GM18858 (cell line): Measurements from ENCODE around the gene BTBD9.

ENCODE experiments used
- ATAC-seq: cut with Tn5 transposase; IDR thresholded peaks from one replicate; pipeline ENCODE4 v1.9.1; 2021; ENCODE audit not compliant: unreplicated experiment

Gene BTBD9

DNA sequence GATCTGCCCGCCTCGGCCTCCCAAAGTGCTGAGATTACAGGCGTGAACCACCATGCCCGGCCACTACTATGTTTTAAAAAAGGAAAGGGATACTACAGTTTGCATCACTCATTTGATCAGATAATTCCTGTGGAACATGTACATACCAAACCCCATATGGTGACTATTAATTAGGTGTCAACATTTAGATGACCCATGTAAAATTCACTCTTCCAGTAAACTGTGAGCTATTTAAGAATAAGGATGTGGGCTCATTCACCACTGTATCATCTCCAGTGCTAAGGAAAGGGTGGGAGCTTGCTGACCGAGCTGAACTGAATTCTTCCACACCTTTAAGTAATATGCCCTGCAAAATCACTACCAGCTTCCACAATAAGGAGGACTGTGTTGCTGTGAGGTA lies 127.5 kb downstream of the BTBD9 start:
- no peak for ATAC-seq

DNA sequence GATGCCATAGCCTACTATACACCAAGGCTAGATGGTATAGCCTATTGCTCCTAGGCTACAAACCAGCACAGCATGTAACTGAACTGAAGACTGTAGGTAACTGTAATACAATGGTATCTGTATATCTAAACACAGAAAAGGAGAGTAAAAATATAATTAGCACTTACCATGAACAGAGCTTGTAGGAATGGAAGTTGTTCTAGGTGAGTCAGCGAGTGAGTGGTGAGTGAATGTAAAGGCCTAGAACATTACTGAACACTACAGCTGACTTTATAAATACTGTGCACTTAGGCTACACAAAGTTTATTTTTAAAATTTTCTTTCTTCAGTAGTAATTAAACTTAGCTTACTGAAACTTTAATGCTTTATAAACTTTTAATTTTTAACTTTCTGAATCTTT lies 129.5 kb downstream of the BTBD9 start:
- no peak for ATAC-seq

DNA sequence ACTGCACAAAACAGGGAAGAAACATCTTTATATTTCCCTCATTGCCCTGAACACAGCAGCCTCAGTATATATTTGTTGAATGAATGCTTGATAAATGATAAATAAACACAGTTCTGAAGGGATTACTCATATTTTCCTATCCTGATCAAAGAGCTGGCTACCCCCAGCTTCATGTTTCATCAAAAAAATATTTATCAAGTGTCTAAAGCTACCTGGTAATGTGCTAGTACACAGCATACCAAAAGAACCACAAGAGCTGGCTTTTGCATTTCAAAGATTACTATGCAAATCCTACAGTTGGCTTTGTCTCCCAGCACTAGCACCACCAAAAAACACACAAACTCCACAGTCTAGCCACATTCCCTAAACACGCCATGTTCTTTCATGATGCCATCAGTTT lies 130.0 kb downstream of the BTBD9 start:
- no peak for ATAC-seq

DNA sequence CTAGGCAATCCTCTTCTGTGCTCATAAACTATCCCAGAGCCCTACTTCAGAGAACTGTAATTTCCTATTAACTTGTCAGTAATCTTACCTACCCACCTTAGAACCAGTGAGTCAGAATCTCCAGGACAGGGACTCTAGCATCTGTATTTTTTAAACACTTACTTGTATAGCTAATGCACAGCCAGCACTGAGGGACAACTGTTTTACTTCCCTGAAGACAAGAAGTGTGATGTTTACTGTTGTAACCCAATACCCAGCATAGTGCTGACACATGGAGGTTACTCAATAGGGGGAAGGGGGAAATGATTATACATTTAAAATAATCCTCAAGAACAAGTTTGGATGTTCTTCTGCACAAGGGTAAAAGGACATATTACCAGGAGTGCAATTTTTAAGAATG lies 130.8 kb downstream of the BTBD9 start:
- no peak for ATAC-seq

DNA sequence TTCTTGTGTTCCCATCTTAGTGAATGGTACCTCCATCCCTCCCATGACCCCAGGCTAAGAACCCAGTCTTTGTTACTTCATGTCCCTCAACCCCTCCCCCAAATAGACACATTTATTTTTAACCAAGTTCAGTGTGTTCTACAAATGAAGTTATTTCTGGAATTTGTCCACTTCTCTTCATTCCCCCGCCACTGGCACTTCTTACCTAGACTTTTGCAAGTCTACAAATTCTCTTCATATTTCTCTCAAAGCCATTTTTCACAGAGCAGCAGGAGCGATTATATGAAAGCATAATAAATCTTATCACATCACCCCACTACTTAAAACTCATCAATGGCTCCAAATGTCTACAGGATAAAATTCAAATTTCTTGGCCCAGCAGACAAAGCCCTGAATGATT lies 131.4 kb downstream of the BTBD9 start:
- no peak for ATAC-seq

DNA sequence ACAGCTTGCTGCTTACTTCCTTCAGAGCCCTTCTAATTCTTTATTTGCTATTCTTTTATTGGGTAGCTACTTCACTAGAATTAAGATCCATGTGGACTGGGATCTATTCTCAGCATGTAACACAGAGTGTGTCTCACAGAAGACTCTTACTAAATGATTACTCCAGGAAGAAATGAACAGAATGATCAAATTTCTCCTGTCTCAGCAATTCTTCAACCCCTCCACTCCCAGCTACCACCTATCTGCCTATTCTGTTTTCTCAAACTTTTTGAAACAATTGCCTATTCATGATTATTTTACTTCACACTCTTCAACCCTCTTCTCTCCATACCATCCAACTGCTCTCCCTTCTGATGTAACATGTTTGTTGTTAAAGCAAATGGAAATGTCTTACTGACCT lies 132.6 kb downstream of the BTBD9 start:
- ATAC-seq: no peak

DNA sequence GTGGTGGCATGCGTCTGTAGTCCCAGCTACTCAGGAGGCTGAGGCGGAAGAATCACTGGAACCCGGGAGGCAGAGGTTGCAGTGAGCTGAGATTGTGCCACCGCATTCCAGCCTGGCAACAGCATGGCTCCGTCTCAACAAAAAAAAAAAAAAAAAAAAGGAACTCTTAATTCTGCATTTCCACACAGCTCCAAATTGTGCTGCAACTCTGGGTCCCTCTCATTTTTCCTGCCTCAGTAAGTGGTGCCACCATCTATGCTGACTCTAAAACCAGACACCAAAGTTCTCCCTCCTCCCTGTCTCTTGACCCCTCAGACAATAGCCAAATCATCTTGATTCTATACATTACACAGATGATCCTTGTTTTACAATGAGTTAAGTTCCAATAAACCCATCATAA lies 133.9 kb downstream of the BTBD9 start:
- ATAC-seq: no peak

DNA sequence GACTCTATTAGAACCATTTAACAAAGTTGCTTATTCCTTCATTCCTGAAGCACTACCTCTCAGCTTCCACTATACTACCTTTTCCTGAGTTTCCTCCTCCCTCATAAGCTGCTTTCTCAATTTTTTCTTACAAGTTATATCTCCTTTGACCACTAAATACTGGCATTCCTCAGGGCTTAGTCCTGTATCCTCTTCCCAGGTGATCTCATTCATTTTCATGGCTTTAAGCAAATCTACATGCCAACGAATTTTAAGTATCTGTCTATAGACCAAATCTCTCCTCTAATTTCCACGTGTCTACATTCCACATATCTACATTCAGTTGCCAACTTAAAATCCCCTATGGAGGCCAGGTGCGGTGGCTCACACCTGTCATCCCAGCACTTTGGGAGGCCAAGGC lies 134.7 kb downstream of the BTBD9 start:
- ATAC-seq: no peak

DNA sequence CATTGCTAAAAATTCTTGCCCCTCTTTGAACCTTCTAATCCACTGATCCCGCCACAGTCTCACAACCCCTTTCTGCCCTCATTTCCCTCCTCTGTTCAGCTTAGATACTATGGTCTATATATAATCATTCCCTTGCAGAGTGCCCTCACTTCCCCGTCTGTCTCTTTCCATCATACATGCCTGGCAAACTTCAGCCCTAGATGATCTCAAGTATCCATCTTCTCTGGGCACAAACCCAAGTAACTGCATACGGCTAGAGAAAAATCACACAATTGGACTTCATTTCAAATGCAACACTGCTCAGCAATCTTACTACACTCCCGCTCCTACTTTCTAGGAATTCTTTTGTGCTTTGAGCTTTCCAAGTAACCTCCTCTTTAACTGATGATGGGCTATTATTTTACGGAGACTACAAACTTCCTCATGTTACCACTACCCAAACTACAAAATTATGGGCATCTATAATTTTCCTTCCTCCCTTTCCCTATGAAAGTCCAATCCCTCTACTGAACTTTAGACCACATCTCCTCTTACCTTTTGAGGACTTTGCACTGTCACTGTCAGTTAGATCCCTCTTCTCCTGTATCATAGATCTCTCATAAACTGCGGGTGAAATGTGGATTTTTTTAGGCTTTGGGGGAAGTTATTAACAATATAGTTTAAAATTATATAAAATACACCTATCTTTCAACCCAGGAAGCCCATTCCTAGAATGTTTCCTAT lies 135.6 kb downstream of the BTBD9 start:
- ATAC-seq: no peak

DNA sequence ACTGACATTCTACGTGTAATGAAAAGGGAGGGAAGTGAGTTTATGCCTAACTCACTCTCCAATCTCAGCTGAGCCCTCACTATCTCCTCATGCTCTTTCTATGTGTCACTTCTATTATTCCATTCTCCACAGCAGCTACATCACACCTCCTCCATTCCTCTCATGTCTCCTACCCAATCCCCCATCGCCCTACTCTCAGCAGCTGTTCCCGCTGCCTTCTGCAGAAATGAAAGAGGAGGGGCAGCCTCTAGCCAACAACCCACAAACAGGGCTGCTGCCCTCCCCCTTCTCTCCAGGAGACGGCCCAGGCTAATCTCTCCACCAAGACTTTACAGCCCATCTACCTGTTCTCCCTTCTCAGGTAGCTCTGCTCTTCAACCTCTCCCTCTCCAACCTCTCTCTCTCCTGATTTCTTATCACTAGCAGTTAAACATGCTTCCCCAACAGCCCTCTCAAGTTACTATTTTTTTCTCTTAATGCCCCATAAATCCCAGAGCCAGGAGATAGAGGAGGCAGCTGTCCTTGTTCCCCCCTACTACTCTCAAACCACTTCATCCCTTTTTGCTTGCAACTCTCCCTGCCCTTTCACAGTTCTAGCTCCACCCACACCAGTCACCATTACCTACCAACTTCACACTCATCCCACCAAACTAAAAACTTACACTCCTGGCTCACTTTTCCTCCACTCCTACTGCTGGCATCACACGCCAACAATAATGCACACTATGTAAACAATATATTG lies 136.5 kb downstream of the BTBD9 start:
- ATAC-seq: no peak

DNA sequence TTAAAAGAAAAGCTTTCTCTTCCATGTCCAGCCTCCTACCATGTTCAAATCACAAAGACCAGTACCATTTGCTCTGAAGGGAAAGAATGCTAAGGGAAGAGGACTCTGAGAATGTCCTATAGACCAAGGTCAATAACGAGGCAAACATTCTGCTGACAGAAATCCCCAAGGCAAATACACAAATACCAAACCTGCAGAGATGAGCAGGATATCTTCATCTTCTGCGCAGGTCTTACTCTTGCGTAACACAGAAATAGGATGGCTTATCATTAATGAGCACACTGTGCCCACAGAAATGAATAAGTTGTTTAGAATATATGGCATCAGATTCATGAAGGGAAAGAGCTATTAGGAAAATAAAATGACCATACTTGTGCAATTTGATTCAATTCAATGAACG lies 137.3 kb downstream of the BTBD9 start:
- ATAC-seq: no peak

DNA sequence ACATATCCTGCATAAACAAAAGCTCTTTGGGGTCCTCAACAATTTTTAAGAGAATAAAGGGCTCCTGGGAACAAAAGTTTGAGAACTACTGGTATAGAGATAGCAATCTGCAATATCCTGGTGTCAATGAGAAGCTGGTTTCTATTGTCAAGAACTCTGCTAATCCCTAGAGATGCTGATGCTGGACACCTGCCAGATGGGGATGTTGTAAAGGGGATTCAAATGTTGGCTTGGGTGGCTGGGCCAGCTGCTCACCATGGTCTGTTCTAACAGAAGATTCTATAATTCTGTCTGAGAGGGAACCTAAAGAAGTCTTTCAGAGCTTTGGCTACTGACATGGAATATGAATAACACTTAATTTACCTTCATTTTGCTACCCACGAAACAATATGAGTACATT lies 137.8 kb downstream of the BTBD9 start:
- ATAC-seq: no peak

DNA sequence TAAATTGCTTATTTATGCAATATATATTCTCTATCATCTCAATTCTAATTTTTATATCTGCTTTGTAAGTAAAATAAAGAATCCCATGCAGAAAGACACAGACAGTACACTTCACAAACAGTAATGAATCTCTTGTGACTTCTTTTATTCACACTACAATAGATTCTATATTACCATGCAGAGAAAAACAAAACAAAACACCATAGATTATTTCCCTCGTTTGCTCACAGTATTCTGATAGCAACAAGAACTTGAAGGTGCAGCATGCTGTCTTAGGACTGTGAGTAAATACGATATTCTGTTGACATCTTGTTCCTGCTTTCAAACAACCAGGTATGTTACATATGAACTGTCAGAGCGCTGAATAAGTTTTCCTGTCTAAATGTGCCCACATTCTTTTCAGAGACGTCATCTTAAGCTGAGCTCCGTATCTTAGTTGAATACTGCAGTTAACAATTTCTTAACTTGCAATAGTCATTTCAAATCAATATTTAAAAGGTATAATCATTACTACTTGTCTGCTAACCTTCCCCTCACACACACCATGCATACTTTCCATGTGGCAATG lies 140.1 kb downstream of the BTBD9 start:
- ATAC-seq: no peak

DNA sequence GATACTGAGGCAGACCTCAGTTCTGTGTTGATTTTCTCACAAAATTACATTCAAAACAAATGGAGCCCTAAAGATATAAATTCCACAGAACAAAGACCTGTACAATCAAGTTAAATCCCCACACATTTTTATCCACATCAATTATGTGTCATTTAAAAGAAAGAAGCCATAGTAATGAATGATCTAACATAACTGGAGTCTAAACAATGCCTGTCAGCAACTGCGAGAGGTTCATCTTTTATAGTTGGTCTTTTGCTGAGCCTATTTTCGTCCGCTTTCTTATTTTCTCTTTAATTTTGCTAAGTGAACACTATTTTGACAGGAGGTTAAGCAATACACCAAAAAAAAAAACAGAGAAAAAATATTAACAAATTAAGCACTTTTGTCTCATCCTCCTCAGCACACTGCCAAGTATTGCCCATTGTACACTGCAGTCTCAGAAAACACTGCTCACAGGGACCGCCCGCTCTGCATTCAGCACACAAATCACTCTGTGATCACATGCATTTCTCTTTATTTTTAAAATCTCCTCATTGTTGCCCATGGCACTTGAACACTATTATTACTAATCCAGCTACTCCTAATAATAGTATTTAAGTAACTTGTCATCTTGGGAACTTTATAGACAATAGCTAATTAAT lies 140.8 kb downstream of the BTBD9 start:
- ATAC-seq: no peak

DNA sequence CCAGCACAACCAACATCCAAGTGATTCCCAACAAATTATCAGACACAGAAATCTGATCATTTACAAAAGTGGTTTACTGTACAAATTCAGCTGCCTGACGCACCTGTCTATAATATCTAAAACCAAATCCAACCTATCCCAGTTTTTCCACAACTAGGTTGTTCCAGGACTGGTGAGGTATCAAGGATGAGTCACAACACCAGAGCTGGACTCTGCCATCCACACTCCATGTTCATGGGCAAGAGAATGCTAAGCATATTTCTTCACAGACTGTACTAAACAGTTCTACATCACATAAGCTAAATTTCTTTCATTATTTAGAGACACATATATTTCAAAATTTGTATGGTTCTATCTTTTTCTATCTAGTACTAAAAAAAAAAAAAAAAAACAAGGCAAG lies 141.6 kb downstream of the BTBD9 start:
- no peak for ATAC-seq

DNA sequence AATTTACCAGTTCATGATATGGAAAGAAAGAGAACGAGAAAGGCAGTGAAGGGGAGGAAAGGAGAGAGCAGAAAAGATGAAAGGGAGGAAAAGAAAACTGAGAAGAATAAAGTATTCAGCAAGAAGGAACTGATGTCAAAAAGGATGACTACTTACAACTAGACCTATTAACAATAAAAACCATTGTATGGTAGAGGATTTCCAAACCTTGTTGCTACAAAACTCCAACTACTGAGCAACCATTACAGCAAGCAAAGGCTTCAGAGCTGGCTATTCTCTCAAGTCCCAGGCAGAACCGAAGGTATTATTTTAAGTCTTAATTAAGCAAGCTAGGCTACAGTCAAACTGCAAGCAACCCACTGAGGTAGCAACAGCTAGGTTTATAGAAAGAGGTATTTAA lies 142.2 kb downstream of the BTBD9 start:
- ATAC-seq: no peak

DNA sequence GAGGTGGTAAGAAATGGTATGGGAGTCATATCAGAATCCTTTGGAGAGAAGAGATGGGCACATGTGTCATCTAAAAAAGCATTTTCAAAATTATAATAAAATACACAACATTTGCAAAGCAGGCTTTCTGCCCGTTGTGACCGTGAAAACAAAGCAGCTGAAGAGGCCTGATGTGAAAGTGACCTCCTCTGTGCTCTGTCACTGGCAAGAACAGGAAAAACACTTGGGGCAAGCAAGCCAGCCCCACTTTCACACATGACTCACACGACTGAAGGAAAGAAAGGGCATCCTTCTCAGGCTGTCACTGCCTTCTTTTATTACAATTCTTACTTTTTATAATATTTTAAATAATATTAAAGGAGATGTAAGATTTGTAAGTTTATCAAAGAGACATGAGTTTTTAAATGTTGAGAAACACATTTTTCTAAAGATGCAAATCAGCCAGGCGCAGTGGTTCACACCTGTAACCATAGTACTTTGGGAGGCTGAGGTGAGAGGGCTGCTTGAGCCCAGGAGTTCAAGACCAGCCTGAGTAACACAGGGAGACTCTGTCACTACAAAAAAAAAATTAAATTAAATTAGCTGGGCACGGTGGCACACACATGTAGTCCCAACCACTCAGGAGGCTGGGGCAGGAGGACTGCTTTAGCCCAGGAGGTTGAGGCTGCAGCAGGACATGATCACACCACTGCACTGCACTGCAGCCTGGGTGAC lies 143.7 kb downstream of the BTBD9 start:
- ATAC-seq: no peak

DNA sequence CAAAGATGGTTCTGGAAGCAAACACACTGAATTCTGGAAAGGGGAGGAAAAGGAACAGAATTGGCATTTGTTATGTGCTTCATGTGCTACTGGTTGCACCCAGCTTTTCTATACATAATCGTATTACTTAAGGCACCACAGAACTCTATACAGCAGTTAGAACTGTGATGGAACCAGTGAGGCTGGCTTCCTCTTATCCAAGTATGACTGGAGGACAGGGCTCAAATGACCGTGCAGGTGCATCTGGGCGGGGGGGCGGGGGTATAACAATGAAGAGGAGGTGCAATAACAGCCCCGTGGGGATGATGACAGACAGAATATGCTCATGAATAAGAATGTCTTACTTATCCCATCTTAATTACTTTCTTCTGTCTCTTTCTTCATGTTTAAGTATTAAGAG lies 144.2 kb downstream of the BTBD9 start:
- ATAC-seq: no peak

DNA sequence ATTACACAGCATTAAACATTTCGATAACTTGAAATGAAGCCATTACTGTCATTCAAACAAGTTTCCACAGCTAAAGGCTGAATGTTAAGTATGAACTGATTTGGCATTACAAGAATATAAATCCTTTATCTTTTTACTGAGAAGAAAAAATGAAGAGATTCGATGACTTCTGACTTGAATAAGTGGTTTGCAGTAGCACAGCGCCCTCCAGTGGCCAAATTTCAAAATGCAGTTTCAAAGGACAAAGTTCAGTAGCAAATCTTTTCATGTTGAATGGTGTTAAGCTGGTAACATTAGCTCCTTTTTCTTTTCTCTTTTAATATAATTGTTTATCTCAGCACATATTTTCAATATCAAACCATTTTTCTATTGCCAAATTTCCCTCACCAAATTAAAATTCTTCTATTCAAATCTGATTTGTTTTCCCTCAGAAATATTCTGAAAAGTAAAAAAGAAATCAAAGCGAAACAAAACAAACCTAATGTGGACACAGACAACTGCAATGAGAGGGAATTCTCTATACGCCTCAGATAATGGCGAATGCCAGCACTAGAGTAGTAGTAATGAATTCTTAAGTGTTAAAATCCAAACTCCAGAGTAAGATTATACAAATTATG lies 145.7 kb downstream of the BTBD9 start:
- ATAC-seq: no peak

DNA sequence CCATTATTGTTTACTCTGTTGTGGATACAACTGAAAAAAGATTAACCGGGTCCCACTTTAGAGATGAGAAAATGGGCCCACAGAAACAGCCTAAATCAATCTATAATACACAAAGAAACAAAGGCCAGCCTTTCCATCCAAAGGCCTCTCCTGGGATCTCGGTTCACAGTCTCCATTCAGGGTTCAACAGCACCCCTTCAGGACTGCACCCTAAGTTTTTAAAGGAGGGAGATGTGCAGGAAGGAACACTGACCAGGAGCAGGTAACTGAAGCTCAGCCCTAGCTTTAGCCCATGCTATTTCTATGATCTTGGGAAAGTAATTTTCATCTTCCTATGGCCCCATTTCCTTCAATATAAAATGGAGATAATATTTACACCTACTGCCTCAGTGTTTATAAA lies 147.7 kb downstream of the BTBD9 start:
- ATAC-seq: no peak

DNA sequence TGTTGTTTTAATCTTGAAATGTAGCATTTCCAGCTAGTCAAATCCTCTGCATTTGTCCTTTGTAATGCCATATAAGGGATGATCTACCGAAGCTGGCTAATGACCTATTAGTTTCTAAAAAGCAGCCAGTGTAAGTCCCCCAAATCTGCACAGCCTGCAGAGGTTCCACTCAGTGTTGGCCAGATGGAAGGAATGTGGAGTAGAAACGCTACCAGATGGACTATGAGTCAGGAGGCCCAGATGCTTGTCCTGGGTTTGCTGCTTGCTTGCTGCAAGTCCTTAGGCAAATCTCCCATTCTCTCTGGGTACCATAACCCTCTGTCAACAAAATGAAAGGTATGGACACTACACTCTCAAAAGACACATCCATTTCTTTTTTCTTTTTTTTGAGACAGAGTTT lies 149.8 kb downstream of the BTBD9 start:
- no peak for ATAC-seq
